HPDE6-E6E7 (cell line): ENCODE measurements around the gene CYP2C19.
"Not testable (repeated sequence)": the region's sequence is repeated elsewhere in the genome, so short reads cannot be mapped to it uniquely, and the experiment has no call there.

Source experiments
- DNase-seq: peaks from one replicate; pipeline ENCODE4 v3.0.0; 2011; ENCODE audit warnings: missing footprints; ENCODE audit errors: extremely low spot score

CYP2C19 gene

GRCh38 chr10:94762393-94762792, at the start of gene CYP2C19:
Gene CYP2C19, plus strand, starts transcription at chr10:94762681. Its CDS starts 25 bp downstream, at chr10:94762706.
- no peak for DNase-seq

GRCh38 chr10:94725871-94726270, 36.6 kb upstream of the CYP2C19 start:
- DNase-seq: no peak

GRCh38 chr10:94735197-94735596, 27.3 kb upstream of the CYP2C19 start:
- DNase-seq: no peak

- no peak for DNase-seq
Observed at GRCh38 chr10:94738588-94738987, 23.9 kb upstream of the CYP2C19 start.

- DNase-seq: no peak
Observed at GRCh38 chr10:94747137-94747536, 15.3 kb upstream of the CYP2C19 start.

- no peak for DNase-seq
Observed at GRCh38 chr10:94747838-94748237, 14.6 kb upstream of the CYP2C19 start.

GRCh38 chr10:94757916-94758315, 4.6 kb upstream of the CYP2C19 start:
- no peak for DNase-seq

GRCh38 chr10:94760586-94761178, 1.8 kb upstream of the CYP2C19 start:
- DNase-seq: no peak

- not testable (repeated sequence) for DNase-seq
Observed at GRCh38 chr10:94775425-94775824, 12.9 kb downstream of the CYP2C19 start.

GRCh38 chr10:94777886-94778458, 15.5 kb downstream of the CYP2C19 start:
- DNase-seq: no peak

- no peak for DNase-seq
Observed at GRCh38 chr10:94780844-94781243, 18.4 kb downstream of the CYP2C19 start.

- DNase-seq: no peak
Observed at GRCh38 chr10:94784256-94784655, 21.8 kb downstream of the CYP2C19 start.

- no peak for DNase-seq
Observed at GRCh38 chr10:94785211-94785610, 22.7 kb downstream of the CYP2C19 start.

- not testable (repeated sequence) for DNase-seq
Observed at GRCh38 chr10:94800551-94800950, 38.1 kb downstream of the CYP2C19 start.

- DNase-seq: no peak
Observed at GRCh38 chr10:94803307-94803706, 40.8 kb downstream of the CYP2C19 start.

- DNase-seq: not testable (repeated sequence)
Observed at GRCh38 chr10:94830025-94830424, 67.5 kb downstream of the CYP2C19 start.

GRCh38 chr10:94846204-94846603, 83.7 kb downstream of the CYP2C19 start:
- DNase-seq: no peak

- DNase-seq: no peak
Observed at GRCh38 chr10:94850766-94851165, 88.3 kb downstream of the CYP2C19 start.

GRCh38 chr10:94851263-94851662, 88.8 kb downstream of the CYP2C19 start:
- DNase-seq: no peak

- no peak for DNase-seq
Observed at GRCh38 chr10:94852438-94852837, 90.0 kb downstream of the CYP2C19 start.

- DNase-seq: no peak
Observed at GRCh38 chr10:94853065-94853464, 90.6 kb downstream of the CYP2C19 start.

- DNase-seq: no peak
Observed at GRCh38 chr10:94858005-94858404, 95.5 kb downstream of the CYP2C19 start.

- DNase-seq: no peak
Observed at GRCh38 chr10:94859086-94859485, 96.6 kb downstream of the CYP2C19 start.

GRCh38 chr10:94878649-94879048, 116.2 kb downstream of the CYP2C19 start:
- DNase-seq: no peak
